GM10847 (cell line): ENCODE measurements around the gene TIGD1.

ENCODE experiments used
- POLR2A ChIP-seq: IDR thresholded peaks from 2 replicates; pipeline ENCODE4 v1.6.1; 2011; ENCODE audit not compliant: insufficient read length; ENCODE audit errors: extremely low read depth

Gene TIGD1

DNA sequence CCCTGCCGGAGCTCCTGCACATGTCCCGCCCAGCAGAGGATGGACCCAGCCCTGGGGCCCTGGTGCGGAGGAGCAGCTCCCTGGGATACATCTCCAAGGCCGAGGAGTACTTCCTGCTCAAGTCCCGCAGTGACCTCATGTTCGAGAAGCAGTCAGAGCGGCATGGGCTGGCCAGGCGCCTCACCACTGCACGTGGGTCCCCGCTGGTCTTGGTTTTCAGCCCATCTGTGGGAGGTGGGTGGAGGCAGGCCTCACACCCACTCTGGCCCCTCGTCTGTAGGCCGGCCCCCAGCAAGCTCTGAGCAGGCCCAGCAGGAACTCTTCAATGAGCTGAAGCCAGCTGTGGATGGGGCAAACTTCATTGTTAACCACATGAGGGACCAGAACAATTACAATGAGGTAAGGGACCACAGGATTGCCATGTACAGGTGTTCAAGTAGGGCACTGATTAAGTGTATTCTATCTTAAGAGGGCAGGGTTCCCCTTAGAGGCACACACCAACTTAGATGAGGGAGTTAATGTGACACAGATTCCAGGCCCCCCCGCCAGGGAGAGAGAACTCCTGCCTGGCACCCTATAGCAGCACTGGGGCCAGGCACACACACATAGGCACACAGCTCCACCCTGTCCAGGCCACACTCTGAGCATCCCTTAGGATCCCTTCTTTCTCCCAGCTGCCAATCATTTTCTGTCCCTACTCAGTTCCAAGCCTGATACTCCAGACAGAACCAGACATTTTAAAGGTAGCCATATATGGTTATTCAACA is 16.2 kb downstream of the TIGD1 start:
- TF ChIP-seq POLR2A, result no peak

DNA sequence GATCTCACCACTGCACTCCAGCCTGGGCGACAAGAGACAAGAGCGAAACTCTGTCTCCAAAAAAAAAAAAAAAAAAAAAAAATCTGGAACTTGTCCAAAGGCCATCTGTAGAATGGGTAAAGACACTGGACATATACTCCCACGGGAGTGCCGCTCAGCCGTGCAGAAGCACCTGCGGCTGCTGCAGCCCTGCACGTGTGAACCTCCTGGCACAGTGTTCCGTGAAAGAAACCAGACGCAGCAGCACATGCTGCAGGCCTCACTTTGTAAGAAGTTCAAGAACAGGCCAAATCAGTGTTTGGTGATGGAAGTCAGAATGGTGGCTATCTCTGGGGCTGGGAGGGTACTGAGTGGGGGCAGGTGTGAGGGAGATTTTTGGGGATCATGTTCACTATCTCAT is 17.9 kb downstream of the TIGD1 start:
- TF ChIP-seq POLR2A, result no peak

- TF ChIP-seq POLR2A, result no peak
Measured at GRCh38 chr2:232530626-232531260, 19.6 kb downstream of the TIGD1 start.

DNA sequence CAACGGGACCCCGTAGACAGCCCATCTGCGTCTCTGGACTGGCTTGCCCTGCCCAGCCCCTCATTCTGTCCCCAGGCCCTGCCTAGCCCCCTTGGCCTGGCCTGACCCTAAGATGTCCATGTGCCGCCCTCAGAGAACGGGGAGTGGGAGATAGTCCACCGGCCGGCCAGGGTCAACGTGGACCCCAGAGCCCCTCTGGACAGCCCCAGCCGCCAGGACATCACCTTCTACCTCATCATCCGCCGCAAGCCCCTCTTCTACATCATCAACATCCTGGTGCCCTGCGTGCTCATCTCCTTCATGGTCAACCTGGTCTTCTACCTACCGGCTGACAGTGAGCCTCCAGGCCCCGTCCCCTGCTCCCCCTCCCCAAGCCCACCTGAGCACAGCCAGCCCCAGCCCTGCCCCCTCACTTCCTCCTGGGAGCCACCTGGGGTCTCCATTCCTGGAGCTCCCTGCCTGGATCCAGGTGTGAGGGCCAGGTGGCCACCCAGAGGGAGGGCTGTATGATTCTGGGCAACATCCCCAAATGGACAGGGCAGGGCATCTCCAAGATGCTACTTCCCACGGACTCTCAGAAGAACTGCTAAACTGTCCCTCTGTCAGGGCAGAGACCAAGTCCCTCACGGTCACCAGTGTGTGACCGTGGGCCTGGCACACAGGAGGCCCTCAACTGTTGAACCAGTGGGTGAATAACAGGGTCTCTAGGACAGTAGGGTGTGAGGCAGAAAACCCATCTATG is 20.4 kb downstream of the TIGD1 start:
- no peak for TF ChIP-seq POLR2A

DNA sequence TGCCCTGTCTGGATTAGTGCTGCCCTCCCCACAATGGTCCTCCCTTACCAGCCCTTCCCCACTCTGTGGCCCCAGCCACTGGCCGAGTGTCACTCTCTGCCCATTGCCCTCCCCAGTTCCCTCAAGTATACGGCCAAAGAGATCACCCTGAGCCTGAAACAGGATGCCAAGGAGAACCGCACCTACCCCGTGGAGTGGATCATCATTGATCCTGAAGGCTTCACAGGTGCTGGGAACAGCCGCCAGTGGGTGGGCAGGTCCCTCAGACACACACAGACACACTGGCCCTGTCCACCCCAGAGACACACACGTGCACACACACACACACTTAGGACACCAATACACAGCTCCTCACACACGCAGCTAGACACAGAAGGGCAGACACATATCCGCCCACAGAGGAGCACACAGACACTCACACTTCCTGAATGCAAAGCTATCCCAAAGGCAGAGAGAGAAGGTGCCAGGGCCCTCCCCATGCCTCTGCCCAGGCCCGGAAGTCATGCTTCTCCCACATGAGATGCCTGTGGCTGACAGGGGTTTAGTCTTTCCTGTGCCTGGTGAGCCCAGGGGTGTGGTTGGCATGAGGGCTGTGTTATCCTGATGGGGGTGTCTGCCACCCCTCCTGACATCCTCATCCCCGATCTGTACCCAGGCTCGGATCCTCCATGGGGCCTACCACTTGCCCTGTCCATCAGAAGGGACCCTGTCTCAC is 21.5 kb downstream of the TIGD1 start:
- TF ChIP-seq POLR2A, result no peak

DNA sequence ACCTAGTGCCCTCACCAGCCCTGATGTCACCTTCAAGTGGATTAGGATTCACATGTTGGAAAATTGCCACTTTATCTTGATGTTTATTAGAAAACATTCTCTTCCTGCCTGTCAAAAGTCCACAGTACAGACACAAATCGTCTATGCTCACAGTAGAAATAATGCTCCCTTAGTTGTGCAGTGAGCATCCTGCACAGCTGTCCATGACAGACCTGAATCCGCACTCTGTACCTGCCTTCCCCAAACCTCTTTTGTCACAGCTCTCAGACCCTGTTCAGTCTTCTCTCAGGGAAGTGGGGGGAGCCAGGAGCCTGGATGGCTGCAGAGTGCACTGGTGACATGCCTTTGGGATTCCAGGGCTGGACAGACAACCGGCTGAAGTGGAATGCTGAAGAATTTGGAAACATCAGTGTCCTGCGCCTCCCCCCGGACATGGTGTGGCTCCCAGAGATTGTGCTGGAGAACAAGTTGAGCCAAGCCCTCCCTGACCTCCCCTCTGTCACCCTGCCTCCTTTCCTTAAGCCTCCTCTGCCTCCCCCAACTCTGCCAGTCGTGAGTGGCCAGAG is 22.4 kb downstream of the TIGD1 start:
- no peak for TF ChIP-seq POLR2A

- TF ChIP-seq POLR2A, result no peak
Measured at GRCh38 chr2:232526372-232526941, 23.9 kb downstream of the TIGD1 start.

- no peak for TF ChIP-seq POLR2A
Measured at GRCh38 chr2:232525791-232526371, 24.5 kb downstream of the TIGD1 start, which contains the start of gene CHRND. Gene CHRND (plus strand): TSS chr2:232526160. CDS start chr2:232526216, 56 bp downstream.

- no peak for TF ChIP-seq POLR2A
Measured at GRCh38 chr2:232525199-232525598, 25.2 kb downstream of the TIGD1 start.

- TF ChIP-seq POLR2A, result no peak
Measured at GRCh38 chr2:232524771-232525170, 25.6 kb downstream of the TIGD1 start.

- no peak for TF ChIP-seq POLR2A
Measured at GRCh38 chr2:232523682-232524597, 26.4 kb downstream of the TIGD1 start.

- no peak for TF ChIP-seq POLR2A
Measured at GRCh38 chr2:232523402-232523681, 27.0 kb downstream of the TIGD1 start.

- no peak for TF ChIP-seq POLR2A
Measured at GRCh38 chr2:232522623-232523401, 27.5 kb downstream of the TIGD1 start.
